ENCODE data around the gene TNIP2.

DNA sequence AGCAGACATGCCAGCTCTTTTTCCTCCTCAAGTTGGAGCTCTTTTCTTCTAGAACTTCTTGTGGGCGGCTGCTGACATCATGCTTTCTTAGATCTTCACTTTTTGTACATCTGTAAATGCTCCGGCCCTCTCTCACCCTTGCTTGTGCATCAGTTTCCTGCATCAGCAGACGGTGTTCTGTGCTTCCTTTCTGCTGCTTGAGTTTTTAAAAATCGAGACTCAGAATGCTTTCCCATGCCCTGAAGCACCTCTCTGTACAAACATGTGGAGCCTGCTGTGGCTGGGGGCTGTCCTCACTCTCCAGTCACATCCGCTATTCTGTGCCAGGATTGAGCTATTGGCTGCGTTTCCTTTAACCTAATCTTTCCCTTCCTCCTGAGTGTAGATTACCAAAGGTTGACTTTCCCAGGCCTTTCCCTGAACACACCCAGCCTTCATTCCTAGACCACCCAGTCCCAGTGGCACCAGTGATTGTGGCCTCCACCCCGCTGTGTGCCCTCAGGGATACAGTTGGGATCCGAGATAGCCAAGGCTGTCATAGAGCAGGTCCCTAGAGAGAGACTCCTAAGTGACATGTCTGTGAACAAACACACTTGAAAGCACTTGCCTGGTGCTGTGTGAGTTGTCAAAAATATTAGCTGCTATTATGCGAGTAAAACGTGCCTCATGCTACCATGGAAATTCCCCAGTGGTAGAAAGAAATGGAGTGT, 41.9 kb downstream of the TNIP2 start:
- TF ChIP-seq, protein P1, sequence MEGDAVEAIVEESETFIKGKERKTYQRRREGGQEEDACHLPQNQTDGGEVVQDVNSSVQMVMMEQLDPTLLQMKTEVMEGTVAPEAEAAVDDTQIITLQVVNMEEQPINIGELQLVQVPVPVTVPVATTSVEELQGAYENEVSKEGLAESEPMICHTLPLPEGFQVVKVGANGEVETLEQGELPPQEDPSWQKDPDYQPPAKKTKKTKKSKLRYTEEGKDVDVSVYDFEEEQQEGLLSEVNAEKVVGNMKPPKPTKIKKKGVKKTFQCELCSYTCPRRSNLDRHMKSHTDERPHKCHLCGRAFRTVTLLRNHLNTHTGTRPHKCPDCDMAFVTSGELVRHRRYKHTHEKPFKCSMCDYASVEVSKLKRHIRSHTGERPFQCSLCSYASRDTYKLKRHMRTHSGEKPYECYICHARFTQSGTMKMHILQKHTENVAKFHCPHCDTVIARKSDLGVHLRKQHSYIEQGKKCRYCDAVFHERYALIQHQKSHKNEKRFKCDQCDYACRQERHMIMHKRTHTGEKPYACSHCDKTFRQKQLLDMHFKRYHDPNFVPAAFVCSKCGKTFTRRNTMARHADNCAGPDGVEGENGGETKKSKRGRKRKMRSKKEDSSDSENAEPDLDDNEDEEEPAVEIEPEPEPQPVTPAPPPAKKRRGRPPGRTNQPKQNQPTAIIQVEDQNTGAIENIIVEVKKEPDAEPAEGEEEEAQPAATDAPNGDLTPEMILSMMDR (IDR thresholded peaks at IDR 0.05; ENCODE audit: extremely low read depth in 1 of 2, insufficient read depth in 1 of 2, low read depth in 1 of 2, low read length in 2 of 2), result no peak
- no peak for TF ChIP-seq POLR2A (IDR thresholded peaks at IDR 0.05; ENCODE audit: low read depth, low read length)
- no peak for TF ChIP-seq FOS (IDR thresholded peaks at IDR 0.05; ENCODE audit: borderline replicate concordance, insufficient read depth, low read length)
- peak; percentile 68 for TF ChIP-seq MYC (IDR thresholded peaks at IDR 0.05; ENCODE audit: low read depth, low read length)
- TF ChIP-seq POLR2AphosphoS5 (IDR thresholded peaks at IDR 0.05; ENCODE audit: insufficient read depth, low read depth, low read length), result no peak
- TF ChIP-seq EZH2 (IDR thresholded peaks at IDR 0.05; ENCODE audit: borderline replicate concordance, low read depth, low read length, severe bottlenecking), result no peak
- TF ChIP-seq, protein P2, sequence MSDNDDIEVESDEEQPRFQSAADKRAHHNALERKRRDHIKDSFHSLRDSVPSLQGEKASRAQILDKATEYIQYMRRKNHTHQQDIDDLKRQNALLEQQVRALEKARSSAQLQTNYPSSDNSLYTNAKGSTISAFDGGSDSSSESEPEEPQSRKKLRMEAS (IDR thresholded peaks at IDR 0.05; ENCODE audit: insufficient read depth, insufficient read length), result no peak

Measured in endothelial cell of umbilical vein (primary cell).